Activated CD8-positive, alpha-beta T cell treated with anti-CD3 and anti-CD28 coated beads for 36 hours (primary cell): ENCODE data around the gene DCP1B. TPM values are rescaled to one million over a fixed set of nuclear protein-coding genes. Genes with fewer than 3 reads are reported as not detected.

ENCODE experiments used
- ATAC-seq: fragments of 200-7000 bp; cut with Tn5 transposase; one replicate; pipeline ENCODE4 v1.10.0; 2021; ENCODE audit warnings: mild to moderate bottlenecking, moderate library complexity
- CTCF ChIA-PET: fragments of 350-600 bp; sonication (Branson Sonifier 250); formaldehyde crosslinking; loops from one replicate; lab custom pipeline; 2021; ENCODE audit warnings: antibody characterized with exemption; lab: Charles Lee
- POLR2A ChIA-PET: fragments of 350-600 bp; sonication (Branson Sonifier 250); formaldehyde crosslinking; loops from one replicate; lab custom pipeline; 2021; ENCODE audit warnings: antibody characterized with exemption; lab: Charles Lee
- DNase-seq: peaks from one replicate; pipeline ENCODE4 v3.0.0-alpha.2; 2020
- H3K27ac Mint-ChIP-seq: one replicate; pipeline ENCODE4 v1.8.0; 2021; ENCODE audit warnings: mild to moderate bottlenecking, mixed read lengths
- H3K27me3 Mint-ChIP-seq: one replicate; pipeline ENCODE4 v1.8.0; 2021; ENCODE audit warnings: mixed read lengths
- H3K36me3 Mint-ChIP-seq: one replicate; pipeline ENCODE4 v1.8.0; 2021; ENCODE audit warnings: low read depth, mixed read lengths
- H3K4me1 Mint-ChIP-seq: one replicate; pipeline ENCODE4 v1.8.0; 2021; ENCODE audit warnings: low read depth, mixed read lengths
- H3K4me3 Mint-ChIP-seq: one replicate; pipeline ENCODE4 v1.8.0; 2021; ENCODE audit warnings: mild to moderate bottlenecking, moderate library complexity, mixed read lengths
- H3K9me3 Mint-ChIP-seq: one replicate; pipeline ENCODE4 v1.8.0; 2021; ENCODE audit warnings: mixed read lengths
- CTCF ChIP-seq: fragments of 200-600 bp; IDR thresholded peaks from one replicate; pipeline ENCODE4 v1.8.0; 2022; ENCODE audit warnings: antibody characterized with exemption, mild to moderate bottlenecking
- intact Hi-C: fragments of 100-400 bp; cut with micrococcal nuclease; formaldehyde crosslinking; loops from one replicate; pipeline ENCODE4 v1.10.0; 2022
- total RNA-seq, 2 experiments: library from RNA; stranded (reverse); gene quantifications; one replicate each; pipeline ENCODE4 v1.2.3, GENCODE V29; 2021

The DCP1B gene
- total RNA-seq, 2 experiments from 2014 or later, result 14.2 to 15.7 TPM

- H3K27ac Mint-ChIP-seq, result no peak overlapping the region
- no peaks in the 10 kb centered on the region for H3K36me3 Mint-ChIP-seq
- no peak for ATAC-seq
- TF ChIP-seq CTCF, result no peak
- DNase-seq, result no peak
- no peaks in the 10 kb centered on the region for H3K9me3 Mint-ChIP-seq
- peaks cover 13% of the 10 kb centered on the region for H3K4me1 Mint-ChIP-seq
- intact Hi-C loops, result no loop called here
- peaks cover 30% of the 10 kb centered on the region for H3K27me3 Mint-ChIP-seq
- POLR2A ChIA-PET, result no interaction called here
- CTCF ChIA-PET, result no interaction called here
- no peak overlapping the region for H3K4me3 Mint-ChIP-seq
Observed at GRCh38 chr12:2039034-2039433, 34.8 kb upstream of the DCP1B start.

GRCh38 chr12:2035431-2036055, 31.3 kb upstream of the DCP1B start:
- no peaks in the 10 kb centered on the region for H3K36me3 Mint-ChIP-seq
- H3K27me3 Mint-ChIP-seq, result peaks cover 39% of the 10 kb centered on the region
- peak; percentile 37 for ATAC-seq
- H3K27ac Mint-ChIP-seq, result no peak overlapping the region
- H3K4me3 Mint-ChIP-seq, result peak overlapping the region; percentile 72
- intact Hi-C loops, result no loop called here
- POLR2A ChIA-PET, result no interaction called here
- no peaks in the 10 kb centered on the region for H3K9me3 Mint-ChIP-seq
- peak; percentile 27 for DNase-seq
- peaks cover 13% of the 10 kb centered on the region for H3K4me1 Mint-ChIP-seq
- CTCF ChIA-PET, result interaction anchor here (0.6 to 2.1 kb wide), 11 partner anchors 9 to 224 kb away, joined by 3 to 11 read pairs (median 5); partner anchors contain the start of gene DCP1B
- no peak for TF ChIP-seq CTCF

GRCh38 chr12:2034633-2035430, 30.6 kb upstream of the DCP1B start:
- H3K4me3 Mint-ChIP-seq, result peak overlapping the region; percentile 72
- no peaks in the 10 kb centered on the region for H3K9me3 Mint-ChIP-seq
- ChIA-PET CTCF (interaction anchor here (0.6 to 1.6 kb wide), 20 partner anchors 9 to 244 kb away, joined by 3 to 11 read pairs (median 4); partner anchors contain the start of gene DCP1B), POLR2A (interaction anchor here (0.7 to 1.5 kb wide), 2 partner anchors 32 to 624 kb away, joined by 3 to 4 read pairs; no protein-coding TSS in a partner anchor)
- H3K27ac Mint-ChIP-seq, result no peak overlapping the region
- ATAC-seq (peak; percentile 98), DNase-seq (peak; percentile 91)
- intact Hi-C loops, result no loop called here
- H3K36me3 Mint-ChIP-seq, result no peaks in the 10 kb centered on the region
- peaks cover 13% of the 10 kb centered on the region for H3K4me1 Mint-ChIP-seq
- peak; percentile 96 for TF ChIP-seq CTCF
- peaks cover 43% of the 10 kb centered on the region for H3K27me3 Mint-ChIP-seq

- Mint-ChIP-seq H3K4me3 (no peak overlapping the region), H3K9me3 (no peaks in the 10 kb centered on the region), H3K36me3 (no peaks in the 10 kb centered on the region), H3K27me3 (peaks cover 36% of the 10 kb centered on the region), H3K27ac (no peak overlapping the region), H3K4me1 (peaks cover 13% of the 10 kb centered on the region)
- no peak for TF ChIP-seq CTCF
- ChIA-PET POLR2A (interaction anchor here (0.8 kb wide), 1 partner anchor 15 kb away, joined by 3 read pairs; no protein-coding TSS in a partner anchor), CTCF (interaction anchor here (1.2 to 1.4 kb wide), 2 partner anchors 44 to 92 kb away, joined by 3 to 6 read pairs; no protein-coding TSS in a partner anchor)
- intact Hi-C loops, result no loop called here
- DNase-seq (no peak), ATAC-seq (no peak)
Observed at GRCh38 chr12:2032506-2032905, 28.2 kb upstream of the DCP1B start.
